ENCODE measurements around the gene GLT1D1. TPM values are rescaled to one million over a fixed set of nuclear protein-coding genes. Genes with fewer than 3 reads are reported as not detected.

The GLT1D1 gene
- total and polyA plus RNA-seq, 2 of the 8 experiments (the other 6 are each of a cell fraction or from before 2014, with no cell fraction given) = 1.5 to 3.6 TPM

DNA sequence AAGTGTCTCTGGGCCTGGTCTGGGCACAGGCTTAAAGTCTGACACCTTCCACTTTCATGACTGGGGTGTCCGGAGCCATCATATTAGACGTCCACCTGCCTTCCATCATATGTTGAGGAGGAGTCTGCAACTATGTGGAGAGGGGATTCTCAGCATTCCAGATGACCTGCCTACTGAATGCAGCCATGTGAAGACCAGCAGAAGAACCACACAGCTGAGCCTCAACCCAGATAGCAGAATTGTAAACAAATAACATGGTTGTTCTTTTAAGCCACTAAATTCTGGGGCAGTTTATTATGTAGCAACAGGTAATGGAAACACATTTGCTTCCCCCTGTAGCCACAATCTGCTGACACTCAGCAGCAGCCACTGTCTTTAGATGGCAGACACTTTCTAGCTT, 25.6 kb upstream of the GLT1D1 start:
- Histone ChIP-seq H3K79me1 (ENCODE audit: low read depth, low read length) (no peaks in the 10 kb centered on the region), H4K91ac (replicated peaks; ENCODE audit: insufficient read length, low read length) (no peak overlapping the region), H3K56ac (replicated peaks; ENCODE audit: insufficient read length, low read depth, low read length) (no peak overlapping the region), H3K4me1 (replicated peaks in 1 of 4; ENCODE audit: control insufficient read depth in 3 of 4, insufficient read depth in 4 of 4, low read length in 3 of 4) (peaks cover 0 to 3% (median 0%) of the 10 kb centered on the region in 4 experiments; a peak in 1 of 7 replicates), H2BK20ac (ENCODE audit: low read length) (no peak overlapping the region), H4K5ac (ENCODE audit: insufficient read length, low read depth, low read length) (no peak overlapping the region), H2BK120ac (replicated peaks; ENCODE audit: low read depth, low read length) (no peak overlapping the region), H2BK15ac (ENCODE audit: low read length) (no peak overlapping the region), H2BK12ac (ENCODE audit: low read depth, low read length) (no peak overlapping the region), H2AK5ac (ENCODE audit: low read depth, low read length) (no peak overlapping the region), H2AFZ (ENCODE audit: low read length) (no peak overlapping the region), H3K18ac (ENCODE audit: extremely low read depth, low read length) (no peak overlapping the region), H3K14ac (ENCODE audit: insufficient read length) (no peak overlapping the region), H3K4ac (replicated peaks; ENCODE audit: insufficient read length, low read depth, low read length) (no peak overlapping the region), H3K4me2 (ENCODE audit: insufficient read depth in 1 of 2, low read depth in 2 of 2, low read length in 2 of 2) (no peak overlapping the region), H3K27ac (ENCODE audit: low read depth, low read length) (no peak overlapping the region), H3K4me3 (ENCODE audit: extremely low read depth in 1 of 4, insufficient read depth in 2 of 4, low read depth in 3 of 4, low read length in 4 of 4) (no peak overlapping the region), H3K79me2 (ENCODE audit: control insufficient read depth in 1 of 2, insufficient read depth in 2 of 2, low read length in 2 of 2) (peaks cover 0 to 4% of the 10 kb centered on the region in 2 experiments; a peak in 2 of 4 replicates), H3K36me3 (ENCODE audit: control insufficient read depth in 2 of 4, insufficient read depth in 4 of 4, low read length in 3 of 4) (no peaks in the 10 kb centered on the region; a peak in 1 of 8 replicates), H4K20me1 (replicated peaks in 1 of 2; ENCODE audit: control insufficient read depth in 1 of 2, insufficient read depth in 2 of 2, low read length in 2 of 2) (no peaks in the 10 kb centered on the region), H3K27me3 (replicated peaks in 1 of 4; ENCODE audit: control insufficient read depth in 3 of 4, extremely low read depth in 1 of 4, insufficient read depth in 3 of 4, low read length in 3 of 4) (no peaks in the 10 kb centered on the region), H3K9me3 (ENCODE audit: insufficient read depth in 2 of 2, low read depth in 1 of 2, low read length in 1 of 2) (no peaks in the 10 kb centered on the region), H2BK5ac (ENCODE audit: low read depth, low read length) (no peak overlapping the region), H3K23ac (ENCODE audit: insufficient read length) (no peak overlapping the region), H3K9ac (replicated peaks in 1 of 4; ENCODE audit: extremely low read depth in 1 of 4, low read depth in 3 of 4, low read length in 3 of 4) (no peak overlapping the region), H3K23me2 (ENCODE audit: low read depth, low read length) (peaks cover 9% of the 10 kb centered on the region; the same call in 1 of the 2 replicates), H4K8ac (ENCODE audit: extremely low read depth, insufficient read depth, low read length) (no peak overlapping the region)
- FAIRE-seq (no peak), DNase-seq (ENCODE audit: low read depth in 1 of 2, low spot score in 2 of 2) (no peak)
- ChIA-PET POLR2A (ENCODE audit: partially characterized antibody) (interaction anchor here (0.8 kb wide), 1 partner anchor 15 kb away, joined by 3 read pairs; no protein-coding TSS in a partner anchor), CTCF (ENCODE audit: partially characterized antibody) (interaction anchor here (1.1 to 1.2 kb wide), 2 partner anchors 16 to 158 kb away, joined by 3 read pairs; no protein-coding TSS in a partner anchor)
- TF ChIP-seq RNF2 (IDR thresholded peaks at IDR 0.05; ENCODE audit: borderline replicate concordance, low read depth, low read length, missing control alignments, poor library complexity, severe bottlenecking) = no peak
- no peak for TF ChIP-seq KDM4A (IDR thresholded peaks at IDR 0.05; ENCODE audit: low read depth, low read length, severe bottlenecking)
- TF ChIP-seq ASH2L (IDR thresholded peaks at IDR 0.05; ENCODE audit: low read length) = no peak
- TF ChIP-seq, protein P1, sequence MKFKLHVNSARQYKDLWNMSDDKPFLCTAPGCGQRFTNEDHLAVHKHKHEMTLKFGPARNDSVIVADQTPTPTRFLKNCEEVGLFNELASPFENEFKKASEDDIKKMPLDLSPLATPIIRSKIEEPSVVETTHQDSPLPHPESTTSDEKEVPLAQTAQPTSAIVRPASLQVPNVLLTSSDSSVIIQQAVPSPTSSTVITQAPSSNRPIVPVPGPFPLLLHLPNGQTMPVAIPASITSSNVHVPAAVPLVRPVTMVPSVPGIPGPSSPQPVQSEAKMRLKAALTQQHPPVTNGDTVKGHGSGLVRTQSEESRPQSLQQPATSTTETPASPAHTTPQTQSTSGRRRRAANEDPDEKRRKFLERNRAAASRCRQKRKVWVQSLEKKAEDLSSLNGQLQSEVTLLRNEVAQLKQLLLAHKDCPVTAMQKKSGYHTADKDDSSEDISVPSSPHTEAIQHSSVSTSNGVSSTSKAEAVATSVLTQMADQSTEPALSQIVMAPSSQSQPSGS (IDR thresholded peaks at IDR 0.05; ENCODE audit: low read length) = no peak
- TF ChIP-seq HDAC2 (IDR thresholded peaks at IDR 0.05; ENCODE audit: borderline replicate concordance in 1 of 2, low read depth in 2 of 2, low read length in 2 of 2) = no peak
- no peak for TF ChIP-seq RFX5 (IDR thresholded peaks at IDR 0.05; ENCODE audit: borderline replicate concordance, low read depth, low read length)
- no peak for TF ChIP-seq SIN3A (conservative IDR thresholded peaks at IDR 0.05 in 1 of 2, IDR thresholded peaks at IDR 0.05 in 1 of 2; ENCODE audit: low read depth in 1 of 2, low read length in 2 of 2)
- no peak for TF ChIP-seq GABPA (IDR thresholded peaks at IDR 0.05; ENCODE audit: borderline replicate concordance, insufficient read depth, low read length)
- no peak for TF ChIP-seq POLR2A (IDR thresholded peaks at IDR 0.05; ENCODE audit: control extremely low read depth in 1 of 2, low read depth in 2 of 2, low read length in 2 of 2)
- TF ChIP-seq BRCA1 (IDR thresholded peaks at IDR 0.05; ENCODE audit: low read depth, low read length) = no peak
- 89% methylated on average over 2 of the region's 2 CpGs; no CpG with 5 or more reads in 1 of the 2 experiments for WGBS, 2 experiments (ENCODE audit: extremely low coverage in 1 of 2, insufficient coverage in 1 of 2, insufficient read length in 1 of 2, insufficient replicate concordance in 2 of 2, low coverage in 1 of 2, low lambda C conversion rate in 2 of 2, missing lambda C conversion rate in 1 of 2)

Data from H1 (cell line).